Endothelial cell of umbilical vein (primary cell): ENCODE data around the gene QSOX2. TPM values are rescaled to one million over a fixed set of nuclear protein-coding genes. Genes with fewer than 3 reads are reported as not detected.

Experiments
- BruUV-seq: library from RNA; stranded (reverse); fragments of 400-500 nt; replicated peaks from 2 replicates; lab custom pipeline; 2021; lab: Mats Ljungman, UMichigan
- CTCF ChIA-PET: fragments of 300-600, 350-600 bp; sonication (Branson Sonifier 250); formaldehyde crosslinking; loops from one replicate; lab custom pipeline; 2021; ENCODE audit warnings: antibody characterized with exemption, inconsistent platforms; lab: Charles Lee
- POLR2A ChIA-PET: fragments of 300-600, 350-600 bp; sonication (Branson Sonifier 250); formaldehyde crosslinking; loops from one replicate; lab custom pipeline; 2021; ENCODE audit warnings: antibody characterized with exemption, inconsistent platforms; lab: Charles Lee
- DNase-seq: peaks from one replicate; pipeline ENCODE4 v3.0.0-alpha.2; 2011; ENCODE audit warnings: low read depth, low spot score
- FAIRE-seq: peaks from 2 replicates; lab custom pipeline; 2011; peaks lifted over from hg19 to GRCh38; lab: Jason Lieb, UNC
- H2AFZ ChIP-seq: 2 replicates; pipeline ENCODE4 v1.6.0; 2012; ENCODE audit warnings: low read depth, low read length, control low read depth, inconsistent platforms
- H3K27ac ChIP-seq: 2 replicates; pipeline ENCODE4 v1.5.1; 2011; ENCODE audit warnings: low read depth, mild to moderate bottlenecking, control low read depth, low read length, moderate library complexity; ENCODE audit not compliant: insufficient read depth
- H3K27me3 ChIP-seq, 2 experiments: 2 replicates each; pipeline versions ENCODE4 v1.6.0 to v1.6.1; 2011; ENCODE audit warnings: low read length in 2 of 2, mixed read lengths in 1 of 2; ENCODE audit not compliant: control insufficient read depth in 2 of 2, insufficient read depth in 2 of 2
- H3K36me3 ChIP-seq, 2 experiments: 2 replicates in 1 of 2; 3 replicates in 1 of 2; pipeline ENCODE4 v1.5.1; 2011; ENCODE audit warnings: low read length in 2 of 2, mild to moderate bottlenecking in 1 of 2, moderate library complexity in 1 of 2; ENCODE audit not compliant: control insufficient read depth in 2 of 2, insufficient read depth in 2 of 2; ENCODE audit errors: extremely low read depth in 1 of 2
- H3K4me1 ChIP-seq: 3 replicates; pipeline ENCODE4 v1.5.1; 2011; ENCODE audit warnings: mild to moderate bottlenecking, low read length; ENCODE audit not compliant: control insufficient read depth, insufficient read depth; ENCODE audit errors: extremely low read depth
- H3K4me2 ChIP-seq: 2 replicates; pipeline ENCODE4 v1.6.1; 2011; ENCODE audit warnings: low read length, control low read depth, mixed read lengths; ENCODE audit not compliant: insufficient read depth
- H3K4me3 ChIP-seq, 3 experiments: fragments of 200-600 bp in 1 of 3; sonication (generic), shearing (Covaris generic) in 1 of 3; replicated peaks in 1 of 3; 2 replicates each; pipeline ENCODE4 v1.5.1; 2011 to 2016; ENCODE audit warnings: control low read depth in 3 of 3, low read length in 3 of 3, mild to moderate bottlenecking in 2 of 3, inconsistent platforms in 1 of 3, low read depth in 1 of 3, moderate library complexity in 1 of 3; ENCODE audit not compliant: insufficient read depth in 1 of 3
- H3K79me2 ChIP-seq: 2 replicates; pipeline ENCODE4 v1.6.0; 2012; ENCODE audit warnings: low read length, inconsistent platforms; ENCODE audit not compliant: control insufficient read depth, insufficient read depth
- H3K9ac ChIP-seq: replicated peaks from 2 replicates; pipeline ENCODE3; 2011; ENCODE audit warnings: low read length, control low read depth; ENCODE audit not compliant: insufficient read depth; ENCODE audit errors: extremely low read depth
- H3K9me1 ChIP-seq: replicated peaks from 3 replicates; pipeline ENCODE4 v1.6.0; 2011; ENCODE audit warnings: mild to moderate bottlenecking, low read length; ENCODE audit not compliant: control insufficient read depth, insufficient read depth; ENCODE audit errors: extremely low read depth
- H3K9me3 ChIP-seq: replicated peaks from 2 replicates; pipeline ENCODE4 v1.5.1; 2012; ENCODE audit warnings: low read length, inconsistent platforms; ENCODE audit not compliant: control insufficient read depth, insufficient read depth
- H4K20me1 ChIP-seq: replicated peaks from 2 replicates; pipeline ENCODE3; 2011; ENCODE audit warnings: mild to moderate bottlenecking, low read length; ENCODE audit not compliant: control insufficient read depth, insufficient read depth; ENCODE audit errors: extremely low read depth
- EZH2 ChIP-seq: IDR thresholded peaks from 2 replicates; pipeline ENCODE4 v1.6.1; 2012; ENCODE audit warnings: borderline replicate concordance, low read depth, mild to moderate bottlenecking, moderate library complexity, low read length, inconsistent platforms; ENCODE audit not compliant: severe bottlenecking
- GATA2 ChIP-seq: IDR thresholded peaks from 2 replicates; pipeline ENCODE4 v1.7.0; 2011; ENCODE audit warnings: low read depth, mild to moderate bottlenecking, moderate library complexity, mixed read lengths, low read length; ENCODE audit not compliant: insufficient read length, insufficient read depth
- JUN ChIP-seq: IDR thresholded peaks from 2 replicates; pipeline ENCODE4 v1.6.1; 2011; ENCODE audit warnings: borderline replicate concordance, low read depth; ENCODE audit not compliant: insufficient read length, insufficient read depth
- MAX ChIP-seq: IDR thresholded peaks from 2 replicates; pipeline ENCODE4 v1.6.1; 2011; ENCODE audit not compliant: insufficient read depth, insufficient read length
- POLR2A ChIP-seq: IDR thresholded peaks from 2 replicates; pipeline ENCODE4 v1.6.1; 2012; ENCODE audit warnings: low read depth, mild to moderate bottlenecking, control low read depth, low read length
- POLR2AphosphoS5 ChIP-seq: IDR thresholded peaks from 2 replicates; pipeline ENCODE4 v1.6.1; 2012; ENCODE audit warnings: low read depth, mild to moderate bottlenecking, control low read depth, low read length, moderate library complexity; ENCODE audit not compliant: insufficient read depth
- dilution Hi-C: fragments of 300-500 bp; cut with MboI; formaldehyde crosslinking; loops from one replicate; pipeline ENCODE4 v1.15.0; 2019; ENCODE audit warnings: low sequenced_read_pairs; ENCODE audit not compliant: extremely low pct_ligation_motif_present
- intact Hi-C: fragments of 100-400 bp; cut with micrococcal nuclease; formaldehyde crosslinking; loops from one replicate; pipeline ENCODE4 v1.10.0; 2022
- polyA plus RNA-seq, 4 experiments: library from polyadenylated mRNA; depleted of rRNA in 3 of 4; stranded (reverse) in 3 of 4; unstranded in 1 of 4; fragments of >200 nt; gene quantifications; 2 replicates each; pipeline versions ENCODE4 v1.2.1 to v1.2.3, GENCODE V29; 2011 to 2012; ENCODE audit warnings: missing spikeins in 1 of 4
- total RNA-seq: library from RNA; stranded (reverse); gene quantifications from 2 replicates; pipeline ENCODE4 v1.2.3, GENCODE V29; 2021
- TF ChIP-seq, protein P1 (sequence below), 2 donors: IDR thresholded peaks; 1 replicate in 1 of 2; 2 replicates in 1 of 2; pipeline ENCODE4 v1.5.1; 2011; ENCODE audit warnings: low read length in 2 of 2, mild to moderate bottlenecking in 2 of 2, moderate library complexity in 2 of 2, control low read depth in 1 of 2, inconsistent platforms in 1 of 2, low read depth in 1 of 2; ENCODE audit not compliant: insufficient read depth in 1 of 2; ENCODE audit errors: extremely low read depth in 1 of 2

QSOX2 gene
- total and polyA plus RNA-seq, 2 donors (not counting 3 experiments of a cell fraction or from before 2014, with no cell fraction given): 16.4 to 23.4 TPM

DNA sequence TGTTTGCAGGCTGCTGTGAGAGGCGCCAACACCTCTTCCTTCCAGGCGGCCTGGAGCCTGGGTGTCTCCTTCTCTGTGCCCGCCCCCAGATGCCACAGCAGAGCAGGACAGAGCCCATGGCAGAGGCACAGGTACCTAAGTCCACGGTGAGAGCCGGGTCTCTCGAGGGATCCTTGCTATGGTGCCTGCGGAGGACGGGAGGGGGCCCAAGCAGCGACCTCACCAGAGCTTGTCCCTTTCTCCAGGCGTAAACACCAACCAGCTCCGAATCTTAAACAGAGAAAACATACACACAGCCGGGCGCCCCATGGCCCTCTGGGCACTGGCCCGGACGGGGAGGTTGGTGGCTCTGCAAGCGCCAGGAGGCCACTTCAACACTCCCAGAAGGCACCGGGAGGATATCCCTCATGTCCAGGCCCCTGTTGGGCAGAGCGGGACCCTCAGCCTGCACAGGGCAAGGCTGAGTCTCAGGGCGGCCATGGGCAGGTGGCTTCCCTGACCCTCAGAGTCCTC, 46.5 kb upstream of the QSOX2 start:
- no peak overlapping the region for H3K4me2 ChIP-seq
- POLR2A ChIA-PET: no interaction called here
- H3K27me3 ChIP-seq: no peaks in the 10 kb centered on the region
- H3K4me1 ChIP-seq: no peaks in the 10 kb centered on the region
- H3K79me2 ChIP-seq: no peaks in the 10 kb centered on the region
- FAIRE-seq (no peak), DNase-seq (no peak)
- intact Hi-C loops (no loop called here), dilution Hi-C loops (no loop called here)
- BruUV-seq: no TSS peak
- H3K9me1 ChIP-seq: no peaks in the 10 kb centered on the region
- no peak overlapping the region for H3K9ac ChIP-seq
- no peak overlapping the region for H3K4me3 ChIP-seq
- H3K36me3 ChIP-seq: no peaks in the 10 kb centered on the region
- no peaks in the 10 kb centered on the region for H3K9me3 ChIP-seq
- CTCF ChIA-PET: no interaction called here
- no peaks in the 10 kb centered on the region for H4K20me1 ChIP-seq
- H2AFZ ChIP-seq: no peak overlapping the region
- TF ChIP-seq MAX: no peak
- TF ChIP-seq EZH2: no peak
- no peak for TF ChIP-seq JUN
- TF ChIP-seq, protein P1, sequence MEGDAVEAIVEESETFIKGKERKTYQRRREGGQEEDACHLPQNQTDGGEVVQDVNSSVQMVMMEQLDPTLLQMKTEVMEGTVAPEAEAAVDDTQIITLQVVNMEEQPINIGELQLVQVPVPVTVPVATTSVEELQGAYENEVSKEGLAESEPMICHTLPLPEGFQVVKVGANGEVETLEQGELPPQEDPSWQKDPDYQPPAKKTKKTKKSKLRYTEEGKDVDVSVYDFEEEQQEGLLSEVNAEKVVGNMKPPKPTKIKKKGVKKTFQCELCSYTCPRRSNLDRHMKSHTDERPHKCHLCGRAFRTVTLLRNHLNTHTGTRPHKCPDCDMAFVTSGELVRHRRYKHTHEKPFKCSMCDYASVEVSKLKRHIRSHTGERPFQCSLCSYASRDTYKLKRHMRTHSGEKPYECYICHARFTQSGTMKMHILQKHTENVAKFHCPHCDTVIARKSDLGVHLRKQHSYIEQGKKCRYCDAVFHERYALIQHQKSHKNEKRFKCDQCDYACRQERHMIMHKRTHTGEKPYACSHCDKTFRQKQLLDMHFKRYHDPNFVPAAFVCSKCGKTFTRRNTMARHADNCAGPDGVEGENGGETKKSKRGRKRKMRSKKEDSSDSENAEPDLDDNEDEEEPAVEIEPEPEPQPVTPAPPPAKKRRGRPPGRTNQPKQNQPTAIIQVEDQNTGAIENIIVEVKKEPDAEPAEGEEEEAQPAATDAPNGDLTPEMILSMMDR (IDR thresholded peaks at IDR 0.05; ENCODE audit: extremely low read depth in 1 of 2, insufficient read depth in 1 of 2, low read depth in 1 of 2, low read length in 2 of 2): no peak
- TF ChIP-seq POLR2AphosphoS5: no peak
- TF ChIP-seq GATA2: no peak
- TF ChIP-seq POLR2A: no peak
- no peak overlapping the region for H3K27ac ChIP-seq
